Measurements from ENCODE around the gene ANKRD42.
A peak's percentile ranks its signal among the peaks of the same experiment; 100 is the strongest.
"Not testable (repeated sequence)": the region's sequence is repeated elsewhere in the genome, so short reads cannot be mapped to it uniquely, and the experiment has no call there.

Gene ANKRD42

GRCh38 chr11:83170865-83171264, 22.6 kb upstream of the ANKRD42 start:
- no peak for FAIRE-seq

GRCh38 chr11:83172551-83172950, 21.0 kb upstream of the ANKRD42 start:
- no peak for FAIRE-seq
- DNase-seq (ENCODE audit: insufficient read length, low spot score) = no peak

More at GRCh38 chr11:83170865-83171264, 22.6 kb upstream of the ANKRD42 start:
- DNase-seq (ENCODE audit: insufficient read length, low spot score) = no peak

DNA sequence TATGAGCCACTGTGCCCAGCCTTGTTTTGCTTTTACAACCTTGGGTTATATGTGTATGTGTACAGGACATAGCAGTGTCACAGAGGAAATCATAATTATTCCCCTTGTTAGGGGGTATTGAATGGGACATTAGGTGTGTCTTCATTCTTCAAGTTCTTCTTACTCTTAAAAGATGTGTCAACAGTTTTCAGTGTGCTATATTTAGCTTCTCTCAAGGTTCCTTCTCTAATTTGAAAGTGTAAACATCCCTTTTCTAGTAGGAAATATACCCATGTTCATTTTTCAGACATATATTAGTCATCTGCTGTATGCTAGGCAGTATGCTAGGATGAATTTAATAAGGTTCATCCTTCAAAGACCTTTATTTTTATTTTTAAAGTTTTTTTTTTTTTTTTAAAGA, 19.5 kb upstream of the ANKRD42 start:
- FAIRE-seq (no peak), DNase-seq (ENCODE audit: insufficient read length, low spot score) (no peak)

DNA sequence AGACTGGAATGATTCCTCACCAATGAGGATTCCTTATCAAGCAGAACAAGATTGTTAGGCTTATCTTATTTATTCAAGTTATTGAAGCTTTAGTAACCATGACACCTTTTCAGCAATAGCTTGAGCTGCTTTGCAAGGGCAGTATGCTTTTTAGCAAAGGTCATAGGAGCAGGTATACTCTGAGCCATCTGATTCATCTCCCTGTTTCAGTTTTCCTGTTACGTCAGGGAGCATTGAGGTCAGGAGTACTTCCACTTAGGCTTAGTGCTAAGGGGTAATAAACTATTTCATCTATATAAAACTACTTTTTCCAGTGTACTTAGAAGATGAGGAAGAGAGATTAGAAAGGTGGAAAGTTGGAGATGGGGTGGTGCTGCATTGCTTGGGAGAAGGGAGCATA, 17.7 kb upstream of the ANKRD42 start:
- FAIRE-seq (no peak), DNase-seq (ENCODE audit: insufficient read length, low spot score) (no peak)

GRCh38 chr11:83181815-83182214, 11.7 kb upstream of the ANKRD42 start:
- FAIRE-seq = no peak
- no peak for DNase-seq (ENCODE audit: insufficient read length, low spot score)

DNA sequence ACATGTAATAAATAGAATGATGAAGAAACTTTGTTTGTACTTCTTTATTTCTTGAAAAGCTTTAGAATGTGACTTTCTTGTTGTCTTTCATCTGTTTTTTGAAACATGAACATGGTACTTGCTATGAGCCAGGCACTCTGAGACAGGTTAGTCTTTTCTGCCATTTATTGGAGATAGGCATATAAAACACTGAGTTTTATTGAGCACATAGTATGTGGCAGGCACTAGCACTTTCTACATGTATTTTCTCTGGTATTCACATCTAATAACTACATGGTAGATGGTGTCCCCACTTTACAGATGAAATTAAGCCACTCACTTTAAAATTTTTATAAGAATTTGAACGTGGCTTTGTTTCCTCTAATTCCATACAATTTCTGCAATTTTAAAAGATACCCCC, 7.7 kb upstream of the ANKRD42 start:
- FAIRE-seq = no peak

DNA sequence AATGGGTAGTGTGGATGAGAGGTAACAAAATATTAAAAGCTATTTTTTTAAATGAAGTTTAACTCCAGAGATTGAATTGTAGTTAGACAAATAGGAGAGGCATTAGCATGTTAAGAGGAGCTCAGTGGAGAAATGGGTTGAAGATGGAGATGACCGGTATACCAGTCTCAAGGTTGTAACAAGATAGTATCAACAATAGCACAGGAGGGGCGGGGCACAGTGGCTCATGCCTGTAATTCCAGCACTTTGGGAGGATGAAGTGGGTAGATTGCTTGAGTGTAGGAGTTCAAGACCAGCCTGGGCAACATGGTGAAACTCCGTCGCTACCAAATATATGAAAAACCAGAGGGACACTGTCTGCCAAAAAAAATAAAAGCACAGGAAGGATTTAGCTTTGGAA, 6.0 kb upstream of the ANKRD42 start:
- DNase-seq (ENCODE audit: insufficient read length, low spot score) = no peak

More for the DNA sequence above, 7.7 kb upstream of the ANKRD42 start:
- DNase-seq (ENCODE audit: insufficient read length, low spot score) = no peak

GRCh38 chr11:83191491-83191890, 2.0 kb upstream of the ANKRD42 start:
- DNase-seq (ENCODE audit: insufficient read length, low spot score) = no peak
- FAIRE-seq = no peak

More for the DNA sequence above, 6.0 kb upstream of the ANKRD42 start:
- FAIRE-seq = no peak

- FAIRE-seq (no peak), DNase-seq (ENCODE audit: insufficient read length, low spot score) (no peak)
These were observed 1.5 kb upstream of the ANKRD42 start for GRCh38 chr11:83191986-83192385.

DNA sequence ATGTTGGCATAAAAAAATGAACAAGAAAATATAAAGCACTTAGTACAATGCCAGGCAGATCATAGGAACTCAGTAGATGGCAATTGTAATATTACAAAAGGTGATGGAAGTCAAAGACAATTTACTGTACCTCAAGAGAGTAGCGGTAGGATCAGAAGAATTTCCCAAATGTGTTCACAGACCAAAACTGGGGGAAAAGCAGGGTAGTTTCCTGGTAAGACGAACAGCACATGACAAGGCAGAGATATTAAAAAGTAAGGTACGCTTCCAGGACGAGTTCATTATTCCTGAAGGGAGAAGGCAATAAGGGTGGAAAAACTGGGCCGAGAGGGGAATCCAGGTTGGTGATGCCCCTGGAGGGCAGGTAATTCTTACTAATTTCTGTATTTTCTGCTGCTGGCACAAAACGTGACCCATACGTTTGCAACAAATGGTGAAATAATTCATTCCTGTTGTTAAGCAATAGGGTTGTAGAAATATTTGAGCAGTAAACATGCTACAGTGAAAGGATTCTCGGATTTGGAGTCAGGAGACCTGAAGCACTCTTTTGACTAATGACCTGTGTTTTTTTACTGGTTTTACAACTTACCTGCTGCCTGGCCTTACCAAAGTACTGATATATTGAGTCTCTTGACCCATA, 786 bp upstream of the ANKRD42 start:
- no peak for DNase-seq (ENCODE audit: insufficient read length, low spot score)
- FAIRE-seq = no peak

GRCh38 chr11:83194281-83195142, 1.0 kb downstream of the ANKRD42 start:
- peak; percentile 64 for DNase-seq (ENCODE audit: insufficient read length, low spot score)
- FAIRE-seq = peak; percentile 26

DNA sequence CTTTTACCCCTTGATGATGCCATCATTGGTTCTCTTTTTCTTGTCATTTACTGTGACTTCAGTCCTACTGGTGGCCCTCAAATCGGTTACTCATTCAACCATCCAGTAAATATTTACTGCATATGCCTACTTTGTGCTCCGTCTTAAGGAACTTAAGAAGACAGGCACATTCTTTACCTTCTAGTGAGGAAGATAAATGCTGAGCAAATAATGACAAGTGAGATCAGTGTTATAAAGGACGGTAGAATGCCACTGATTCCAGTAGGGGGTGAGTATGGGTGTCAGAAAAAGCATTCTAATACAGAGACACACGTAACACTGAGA, 1.6 kb downstream of the ANKRD42 start:
- no peak for FAIRE-seq
- peak; percentile 22 for DNase-seq (ENCODE audit: insufficient read length, low spot score)

GRCh38 chr11:83195649-83196048, 2.1 kb downstream of the ANKRD42 start:
- no peak for FAIRE-seq

DNA sequence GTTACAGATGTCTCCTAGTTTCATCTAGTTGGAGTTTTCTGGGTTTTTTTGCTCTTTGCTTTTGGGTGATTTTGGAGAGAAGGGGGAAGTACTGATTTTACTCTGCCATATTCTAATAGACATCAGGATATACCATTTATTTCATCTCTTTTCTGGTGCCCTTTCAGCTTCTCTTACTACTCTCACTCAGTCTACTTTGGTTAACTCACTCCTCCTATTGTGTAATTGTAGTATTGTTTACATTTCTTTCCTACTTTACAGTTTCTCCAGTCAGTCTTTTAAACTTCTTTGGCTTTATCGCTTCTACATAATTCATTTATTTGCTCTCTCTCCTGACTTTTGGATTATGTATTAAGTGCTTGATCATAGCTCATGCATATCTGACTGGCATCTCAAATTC, 6.5 kb downstream of the ANKRD42 start:
- FAIRE-seq (no peak), DNase-seq (ENCODE audit: insufficient read length, low spot score) (no peak)

More at GRCh38 chr11:83195649-83196048, 2.1 kb downstream of the ANKRD42 start:
- DNase-seq (ENCODE audit: insufficient read length, low spot score) = no peak

GRCh38 chr11:83205608-83206185, 12.2 kb downstream of the ANKRD42 start:
- peak; percentile 20 for FAIRE-seq
- no peak for DNase-seq (ENCODE audit: insufficient read length, low spot score)

DNA sequence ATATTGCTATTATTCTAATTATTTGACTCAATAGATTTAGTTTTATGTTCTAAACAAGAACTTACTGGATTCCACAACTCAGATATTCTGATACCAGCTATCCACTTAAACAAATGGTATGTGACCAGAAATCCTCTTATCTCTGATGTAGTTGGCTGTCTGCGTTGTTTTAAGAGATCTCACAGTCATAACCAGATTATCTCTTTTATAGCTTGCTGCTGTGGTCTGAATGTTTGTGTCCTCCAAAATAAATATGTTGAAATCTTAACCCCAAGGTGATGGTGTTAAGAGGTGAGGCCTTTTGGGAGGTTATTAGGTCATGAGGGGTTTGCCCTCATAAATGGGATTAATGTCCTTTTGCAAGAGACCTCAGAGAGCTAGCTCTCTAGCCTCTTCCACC, 12.7 kb downstream of the ANKRD42 start:
- no peak for FAIRE-seq

DNA sequence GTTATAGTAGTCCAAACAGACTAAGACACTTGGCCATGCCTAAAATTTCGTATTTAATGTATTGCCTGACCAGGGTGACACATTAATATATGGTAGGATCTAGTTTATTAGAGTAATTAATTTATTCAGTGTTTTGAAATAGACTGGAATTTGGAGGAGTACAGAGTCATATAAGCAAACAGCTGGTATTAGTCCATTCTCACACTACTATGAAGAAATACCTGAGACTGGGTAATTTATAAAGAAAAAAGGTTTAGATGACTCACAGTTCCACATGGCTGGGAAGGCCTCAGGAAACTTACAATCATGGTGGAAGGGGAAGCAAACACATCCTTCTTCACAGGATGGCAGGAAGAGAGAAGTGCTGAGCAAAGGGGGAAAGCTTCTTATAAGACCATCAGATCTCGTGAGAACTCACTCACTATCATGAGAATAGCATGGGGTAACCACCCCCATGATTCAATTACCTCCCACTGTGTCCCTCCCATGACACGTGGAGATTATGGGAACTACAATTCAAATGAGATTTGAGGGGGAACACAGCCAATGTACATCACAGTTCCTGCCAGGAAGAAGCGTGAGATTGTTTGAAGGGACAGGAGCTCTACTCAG, 13.4 kb downstream of the ANKRD42 start:
- not testable (repeated sequence) for FAIRE-seq; DNase-seq (ENCODE audit: insufficient read length, low spot score)

More for the DNA sequence above, 12.7 kb downstream of the ANKRD42 start:
- no peak for DNase-seq (ENCODE audit: insufficient read length, low spot score)

GRCh38 chr11:83219095-83219494, 25.6 kb downstream of the ANKRD42 start:
- DNase-seq (ENCODE audit: insufficient read length, low spot score) (no peak), FAIRE-seq (no peak)

DNA sequence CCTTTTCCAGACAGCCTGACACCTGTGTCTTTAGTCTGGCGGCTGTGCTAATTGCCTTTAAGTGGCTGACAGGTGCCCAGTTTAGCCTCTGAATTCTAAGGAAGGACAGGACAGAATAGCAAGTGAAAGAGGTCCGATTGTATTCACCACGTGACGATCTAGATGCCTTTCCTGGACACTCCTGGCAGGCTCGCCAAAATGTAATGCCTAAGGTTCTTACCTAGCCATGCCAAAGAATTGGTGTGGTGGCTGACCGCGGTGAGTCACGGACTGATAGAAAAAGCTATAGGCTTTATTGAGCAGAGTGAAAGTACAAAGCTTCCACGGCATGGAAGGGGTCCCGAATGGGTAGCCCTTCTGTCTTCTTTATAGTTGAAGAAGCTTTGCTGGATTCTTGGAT, 26.7 kb downstream of the ANKRD42 start:
- FAIRE-seq (no peak), DNase-seq (ENCODE audit: insufficient read length, low spot score) (no peak)

- DNase-seq (ENCODE audit: insufficient read length, low spot score) (no peak), FAIRE-seq (no peak)
These were observed 28.2 kb downstream of the ANKRD42 start for GRCh38 chr11:83221694-83222093.

- no peak for FAIRE-seq
These were observed 29.0 kb downstream of the ANKRD42 start for GRCh38 chr11:83222499-83222898.

More at GRCh38 chr11:83222499-83222898, 29.0 kb downstream of the ANKRD42 start:
- DNase-seq (ENCODE audit: insufficient read length, low spot score) = no peak

All from HTR-8/SVneo (cell line).